Neural cell (in vitro differentiated cells): Measurements from ENCODE around the gene ST3GAL4. TPM values are rescaled to one million over a fixed set of nuclear protein-coding genes. Genes with fewer than 3 reads are reported as not detected.

Experiments
- H2AFZ ChIP-seq: fragments of 200-600, 300-800 bp; sonication (generic), shearing (Covaris generic); 2 replicates; pipeline ENCODE4 v1.6.0; 2014; ENCODE audit warnings: low read depth, mild to moderate bottlenecking, antibody characterized with exemption, low read length, moderate library complexity
- H3F3A ChIP-seq: fragments of 200-600 bp; shearing (Covaris generic); 2 replicates; pipeline ENCODE4 v1.6.1; 2016; ENCODE audit warnings: mild to moderate bottlenecking, moderate library complexity, mixed read lengths, antibody characterized with exemption, low read length; ENCODE audit not compliant: insufficient read depth, poor library complexity, severe bottlenecking
- H3K27ac ChIP-seq: fragments of 200-600, 300-800 bp; sonication (generic), shearing (Covaris generic); 2 replicates; pipeline ENCODE4 v1.5.1; 2014; ENCODE audit warnings: mild to moderate bottlenecking, low read length, moderate library complexity
- H3K27me3 ChIP-seq: fragments of 300-800, 200-600 bp; sonication (generic), shearing (Covaris generic); 2 replicates; pipeline ENCODE4 v1.6.0; 2014; ENCODE audit warnings: mild to moderate bottlenecking, low read depth, low read length, moderate library complexity; ENCODE audit not compliant: insufficient read depth
- H3K36me3 ChIP-seq: fragments of 300-800, 200-600 bp; sonication (generic), shearing (Covaris generic); 2 replicates; pipeline ENCODE4 v1.5.1; 2014; ENCODE audit warnings: mild to moderate bottlenecking, antibody characterized with exemption, low read length, moderate library complexity; ENCODE audit not compliant: insufficient read depth
- H3K4me2 ChIP-seq: fragments of 300-800, 200-600 bp; sonication (generic), shearing (Covaris generic); 2 replicates; pipeline ENCODE4 v1.6.0; 2014; ENCODE audit warnings: mild to moderate bottlenecking, low read length
- H3K4me3 ChIP-seq: fragments of 300-800, 200-600 bp; sonication (generic), shearing (Covaris generic); 2 replicates; pipeline ENCODE4 v1.5.1; 2014; ENCODE audit warnings: mild to moderate bottlenecking, low read length, moderate library complexity
- H3K79me2 ChIP-seq: fragments of 200-600 bp; shearing (Covaris generic); replicated peaks from 2 replicates; pipeline ENCODE4 v1.6.0; 2014; ENCODE audit warnings: mild to moderate bottlenecking, low read length, moderate library complexity; ENCODE audit not compliant: insufficient read depth
- H3K9ac ChIP-seq: fragments of 300-800, 200-600 bp; sonication (generic), shearing (Covaris generic); 2 replicates; pipeline ENCODE4 v1.6.1; 2016; ENCODE audit warnings: mild to moderate bottlenecking, low read length, mixed read lengths
- H3K9me2 ChIP-seq: fragments of 200-600 bp; shearing (Covaris generic); 2 replicates; pipeline ENCODE4 v1.6.1; 2016; ENCODE audit warnings: mild to moderate bottlenecking, low read length, mixed read lengths; ENCODE audit not compliant: insufficient read depth
- H3K9me3 ChIP-seq: fragments of 200-600, 300-800 bp; sonication (generic), shearing (Covaris generic); 2 replicates; pipeline ENCODE4 v1.6.1; 2016; ENCODE audit warnings: mild to moderate bottlenecking, mixed run types, low read length, moderate library complexity, mixed read lengths
- H4K20me1 ChIP-seq: fragments of 200-600 bp; shearing (Covaris generic); 2 replicates; pipeline ENCODE4 v1.6.1; 2016; ENCODE audit warnings: mild to moderate bottlenecking, mixed run types; ENCODE audit not compliant: insufficient read depth
- CTCF ChIP-seq: fragments of 450-650 bp; IDR thresholded peaks from 2 replicates; pipeline ENCODE4 v1.5.1; 2014; ENCODE audit warnings: antibody characterized with exemption, mild to moderate bottlenecking, moderate library complexity; ENCODE audit not compliant: poor library complexity, severe bottlenecking
- EP300 ChIP-seq: fragments of 450-650 bp; conservative IDR thresholded peaks from 2 replicates; pipeline ENCODE4 v1.6.1; 2014; ENCODE audit warnings: antibody characterized with exemption, mild to moderate bottlenecking, moderate library complexity; ENCODE audit not compliant: poor library complexity, severe bottlenecking
- EZH2 ChIP-seq: fragments of 200-600, 300-800 bp; shearing (Covaris generic), sonication (generic); IDR thresholded peaks from 2 replicates; pipeline ENCODE4 v1.6.1; 2014; ENCODE audit warnings: antibody characterized with exemption, low read length, borderline replicate concordance, mild to moderate bottlenecking; ENCODE audit not compliant: insufficient read depth, poor library complexity, severe bottlenecking
- MXI1 ChIP-seq: fragments of 450-650 bp; conservative IDR thresholded peaks from 2 replicates; pipeline ENCODE4 v1.6.1; 2014; ENCODE audit warnings: antibody characterized with exemption, mild to moderate bottlenecking; ENCODE audit not compliant: poor library complexity, severe bottlenecking
- POLR2AphosphoS5 ChIP-seq: IDR thresholded peaks from 2 replicates; pipeline ENCODE4 v1.6.1; 2012
- RAD21 ChIP-seq: fragments of 450-650 bp; conservative IDR thresholded peaks from 2 replicates; pipeline ENCODE4 v1.6.1; 2014; ENCODE audit warnings: antibody characterized with exemption, mild to moderate bottlenecking, moderate library complexity
- REST ChIP-seq: IDR thresholded peaks from 2 replicates; pipeline ENCODE4 v1.6.1; 2012; ENCODE audit warnings: borderline replicate concordance
- SMC3 ChIP-seq: fragments of 450-650 bp; conservative IDR thresholded peaks from 2 replicates; pipeline ENCODE4 v1.6.1; 2014; ENCODE audit warnings: antibody characterized with exemption, mild to moderate bottlenecking, moderate library complexity; ENCODE audit not compliant: poor library complexity
- TAF1 ChIP-seq: IDR thresholded peaks from 2 replicates; pipeline ENCODE4 v1.6.1; 2012; ENCODE audit warnings: low read depth
- polyA plus RNA-seq: library from polyadenylated mRNA; depleted of rRNA; stranded (reverse); fragments of >200 nt; gene quantifications from 2 replicates; pipeline ENCODE4 v1.2.3, GENCODE V29; 2014

ST3GAL4 gene
- polyA plus RNA-seq, 1 donor from 2014 or later, result 46.1 TPM

DNA sequence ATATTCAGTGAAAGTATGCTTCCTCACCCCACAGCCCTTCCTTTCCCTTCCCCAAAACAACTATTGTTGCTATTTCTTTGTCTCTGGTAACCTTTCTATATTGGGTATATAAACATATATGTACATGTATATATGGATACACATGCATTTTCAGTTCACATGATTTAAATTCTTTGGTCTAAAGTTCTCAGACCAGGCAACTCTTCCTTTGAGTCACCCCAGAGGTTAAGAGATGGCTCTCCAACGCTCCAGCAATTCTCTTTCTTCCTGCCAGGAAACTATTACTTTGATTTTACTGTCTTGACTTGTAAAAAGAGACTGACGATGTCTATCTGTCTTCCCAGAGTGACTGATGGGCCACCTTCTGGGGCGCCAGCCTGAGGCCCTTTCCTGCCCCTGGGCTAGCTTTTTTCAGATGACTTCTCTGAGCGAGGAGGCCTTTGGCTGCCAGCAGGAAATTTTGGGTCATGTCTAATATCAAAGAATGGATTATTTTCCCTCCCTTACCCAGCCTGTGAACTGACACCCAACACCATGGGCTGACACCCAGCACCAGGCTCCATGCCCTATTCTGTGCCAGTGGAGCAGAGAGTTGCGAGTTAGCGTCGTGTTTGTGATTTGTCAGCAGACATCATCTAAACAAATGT lies 14.4 kb upstream of the ST3GAL4 start:
- H3K9ac ChIP-seq, result no peak overlapping the region
- H3K27ac ChIP-seq, result no peak overlapping the region
- H3K9me3 ChIP-seq, result no peaks in the 10 kb centered on the region
- H3F3A ChIP-seq, result no peaks in the 10 kb centered on the region
- H3K4me3 ChIP-seq, result no peak overlapping the region
- no peak overlapping the region for H3K4me2 ChIP-seq
- no peaks in the 10 kb centered on the region for H3K9me2 ChIP-seq
- no peaks in the 10 kb centered on the region for H4K20me1 ChIP-seq
- TF ChIP-seq EZH2, result no peak
- TF ChIP-seq CTCF, result no peak
- no peak for TF ChIP-seq SMC3
- no peak for TF ChIP-seq MXI1
- TF ChIP-seq TAF1, result no peak
- TF ChIP-seq RAD21, result no peak
- no peak for TF ChIP-seq REST
- no peak for TF ChIP-seq POLR2AphosphoS5
- no peak for TF ChIP-seq EP300
- H2AFZ ChIP-seq, result no peak overlapping the region
- no peaks in the 10 kb centered on the region for H3K36me3 ChIP-seq
- H3K79me2 ChIP-seq, result no peaks in the 10 kb centered on the region
- H3K27me3 ChIP-seq, result no peaks in the 10 kb centered on the region

- TF ChIP-seq REST, result no peak
- TF ChIP-seq POLR2AphosphoS5, result no peak
- no peak for TF ChIP-seq CTCF
- no peak for TF ChIP-seq EZH2
- no peak for TF ChIP-seq EP300
- no peak for TF ChIP-seq RAD21
- TF ChIP-seq TAF1, result no peak
- TF ChIP-seq SMC3, result no peak
- no peak for TF ChIP-seq MXI1
- Histone ChIP-seq H3K79me2 (no peaks in the 10 kb centered on the region), H2AFZ (no peak overlapping the region), H4K20me1 (no peaks in the 10 kb centered on the region), H3K36me3 (no peaks in the 10 kb centered on the region), H3K27me3 (no peaks in the 10 kb centered on the region), H3K9me2 (no peaks in the 10 kb centered on the region), H3K9me3 (no peaks in the 10 kb centered on the region), H3F3A (no peaks in the 10 kb centered on the region), H3K4me3 (no peak overlapping the region), H3K27ac (no peak overlapping the region), H3K4me2 (no peak overlapping the region), H3K9ac (no peak overlapping the region)
These were observed 13.7 kb upstream of the ST3GAL4 start for GRCh38 chr11:126341760-126342161.
